HL-60 (cell line): Measurements from ENCODE around the gene MYBPHL.

Experiments
- DNase-seq, 2 experiments: peaks; one replicate each; pipeline ENCODE4 v3.0.0-alpha.2; 2010 to 2020; ENCODE audit warnings: low read depth in 1 of 2, low spot score in 1 of 2
- H3K27ac ChIP-seq: fragments of 250-450 bp; sonication (Bioruptor Pico); replicated peaks from 2 replicates; pipeline ENCODE4 v1.5.1; 2020; ENCODE audit warnings: mild to moderate bottlenecking, moderate library complexity
- H3K27me3 ChIP-seq: fragments of 250-450 bp; sonication (Bioruptor Pico); 2 replicates; pipeline ENCODE4 v1.5.1; 2021; ENCODE audit warnings: mild to moderate bottlenecking, moderate library complexity; ENCODE audit not compliant: insufficient read depth, poor library complexity, severe bottlenecking
- H3K4me3 ChIP-seq: replicated peaks from 2 replicates; pipeline ENCODE4 v1.5.1; 2011; ENCODE audit warnings: mild to moderate bottlenecking, control low read depth, low read length; ENCODE audit not compliant: insufficient read depth
- CTCF ChIP-seq: IDR thresholded peaks from one replicate; pipeline ENCODE4 v1.5.1; 2011; ENCODE audit warnings: low read length, control low read depth, inconsistent platforms; ENCODE audit not compliant: insufficient read depth
- GABPA ChIP-seq: IDR thresholded peaks from 2 replicates; pipeline ENCODE4 v1.6.1; 2012; ENCODE audit warnings: low read depth
- POLR2AphosphoS5 ChIP-seq: IDR thresholded peaks from 2 replicates; pipeline ENCODE4 v1.6.1; 2012; ENCODE audit warnings: low read depth
- REST ChIP-seq: IDR thresholded peaks from 2 replicates; pipeline ENCODE4 v1.6.1; 2012; ENCODE audit warnings: low read depth; ENCODE audit not compliant: insufficient replicate concordance
- SPI1 ChIP-seq: IDR thresholded peaks from 2 replicates; pipeline ENCODE4 v1.6.1; 2012; ENCODE audit warnings: low read depth, mild to moderate bottlenecking, borderline replicate concordance

The MYBPHL gene

GRCh38 chr1:109341944-109342930, 35.4 kb upstream of the MYBPHL start:
- DNase-seq, result no peak
- H3K4me3 ChIP-seq, result no peak overlapping the region
- no peaks in the 10 kb centered on the region for H3K27me3 ChIP-seq
- no peak for TF ChIP-seq SPI1
- TF ChIP-seq POLR2AphosphoS5, result no peak
- TF ChIP-seq GABPA, result no peak
- no peak for TF ChIP-seq CTCF
- TF ChIP-seq REST, result no peak
- no peak overlapping the region for H3K27ac ChIP-seq

GRCh38 chr1:109338608-109339007, 31.8 kb upstream of the MYBPHL start:
- H3K4me3 ChIP-seq, result no peak overlapping the region
- DNase-seq, result no peak

GRCh38 chr1:109338091-109338490, 31.3 kb upstream of the MYBPHL start:
- DNase-seq, result no peak
- H3K4me3 ChIP-seq, result no peak overlapping the region
- H3K27me3 ChIP-seq, result no peaks in the 10 kb centered on the region
- no peak overlapping the region for H3K27ac ChIP-seq
- TF ChIP-seq GABPA (no peak), REST (no peak)

More at GRCh38 chr1:109338608-109339007, 31.8 kb upstream of the MYBPHL start:
- no peak for TF ChIP-seq CTCF
- Histone ChIP-seq H3K27me3 (no peaks in the 10 kb centered on the region), H3K27ac (no peak overlapping the region)

- no peak for DNase-seq
- H3K4me3 ChIP-seq, result no peak overlapping the region
- H3K27me3 ChIP-seq, result no peaks in the 10 kb centered on the region
- H3K27ac ChIP-seq, result no peak overlapping the region
- no peak for TF ChIP-seq GABPA
- no peak for TF ChIP-seq REST
- no peak for TF ChIP-seq SPI1
- TF ChIP-seq POLR2AphosphoS5, result no peak
- TF ChIP-seq CTCF, result no peak
These were observed 28.3 kb upstream of the MYBPHL start for GRCh38 chr1:109335091-109335490.
